ENCODE results near the gene HEXIM2. TPM values are rescaled to one million over a fixed set of nuclear protein-coding genes. Genes with fewer than 3 reads are reported as not detected.

Gene HEXIM2
- total RNA-seq, 2 donors from 2014 or later: 12.9 to 13.1 TPM

DNA sequence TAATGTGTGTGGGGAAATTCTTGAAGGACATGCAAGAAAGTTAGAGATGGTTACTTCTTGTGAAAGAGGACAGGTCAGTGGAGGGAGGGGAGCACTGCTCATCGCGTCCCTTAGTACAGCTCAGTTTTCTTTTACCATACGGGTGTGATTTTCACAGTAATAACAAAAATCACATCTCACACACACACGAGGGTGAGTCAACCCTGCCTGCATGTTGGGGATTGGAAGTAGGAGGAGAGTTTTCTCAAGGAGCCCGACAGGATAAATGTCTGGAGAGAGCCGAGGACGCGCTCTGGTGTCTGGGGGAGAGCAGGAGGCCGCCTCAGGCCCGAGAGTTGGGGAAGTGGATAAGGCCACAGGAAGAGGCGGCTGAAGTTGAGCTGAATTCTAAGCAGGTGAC lies 45.8 kb upstream of the HEXIM2 start:
- WGBS, 2 experiments (ENCODE audit: insufficient coverage in 1 of 2, insufficient read length in 1 of 2): 79 to 93% methylated on average over 3 to 9 of the region's 11 CpGs
- peak overlapping the region; percentile 1 for H3K27ac Mint-ChIP-seq

GRCh38 chr17:45116434-45117016 lies 45.1 kb upstream of the HEXIM2 start:
- Mint-ChIP-seq H3K36me3 (ENCODE audit: low read depth) (peaks cover 6% of the 10 kb centered on the region), H3K4me1 (no peaks in the 10 kb centered on the region), H3K9me3 (no peaks in the 10 kb centered on the region), H3K27me3 (ENCODE audit: insufficient read depth) (peaks cover 2% of the 10 kb centered on the region), H3K4me3 (no peak overlapping the region), H3K27ac (no peak overlapping the region)
- H3K36me3 ChIP-seq (ENCODE audit: control insufficient read depth, insufficient read depth, low read length): no peaks in the 10 kb centered on the region
- H3K27ac ChIP-seq (ENCODE audit: low read depth, low read length): no peak overlapping the region
- WGBS, 2 experiments (ENCODE audit: insufficient coverage in 1 of 2, insufficient read length in 1 of 2): 90 to 92% methylated on average over 4 to 10 of the region's 10 CpGs
- no peak for TF ChIP-seq CTCF (conservative IDR thresholded peaks at IDR 0.05)
- no peaks in the 10 kb centered on the region for H3K9me3 ChIP-seq (ENCODE audit: control insufficient read depth, low read length)
- H3K4me1 ChIP-seq (ENCODE audit: control insufficient read depth, insufficient read depth, low read length): no peaks in the 10 kb centered on the region
- DNase-seq: no peak
- no peak overlapping the region for H3K4me3 ChIP-seq (ENCODE audit: low read length)
- H3K9ac ChIP-seq (ENCODE audit: extremely low read depth, low read length, poor library complexity, severe bottlenecking): no peak overlapping the region
- H3K27me3 ChIP-seq (ENCODE audit: control insufficient read depth, insufficient read depth, low read length, poor library complexity, severe bottlenecking): no peaks in the 10 kb centered on the region

More for the DNA sequence above, 45.8 kb upstream of the HEXIM2 start:
- Histone ChIP-seq H3K27ac (ENCODE audit: low read depth, low read length) (no peak overlapping the region), H3K4me3 (ENCODE audit: low read length) (no peak overlapping the region), H3K9ac (ENCODE audit: extremely low read depth, low read length, poor library complexity, severe bottlenecking) (no peak overlapping the region), H3K9me3 (ENCODE audit: control insufficient read depth, low read length) (no peaks in the 10 kb centered on the region), H3K36me3 (ENCODE audit: control insufficient read depth, insufficient read depth, low read length) (no peaks in the 10 kb centered on the region), H3K27me3 (ENCODE audit: control insufficient read depth, insufficient read depth, low read length, poor library complexity, severe bottlenecking) (no peaks in the 10 kb centered on the region), H3K4me1 (ENCODE audit: control insufficient read depth, insufficient read depth, low read length) (no peaks in the 10 kb centered on the region)
- H3K36me3 Mint-ChIP-seq (ENCODE audit: low read depth): peaks cover 6% of the 10 kb centered on the region
- H3K4me3 Mint-ChIP-seq: no peak overlapping the region
- H3K9me3 Mint-ChIP-seq: no peaks in the 10 kb centered on the region
- no peak for DNase-seq
- H3K4me1 Mint-ChIP-seq: no peaks in the 10 kb centered on the region
- TF ChIP-seq CTCF (conservative IDR thresholded peaks at IDR 0.05): no peak
- no peaks in the 10 kb centered on the region for H3K27me3 Mint-ChIP-seq (ENCODE audit: insufficient read depth)

GRCh38 chr17:45117334-45117733 lies 44.3 kb upstream of the HEXIM2 start:
- Histone ChIP-seq H3K9ac (ENCODE audit: extremely low read depth, low read length, poor library complexity, severe bottlenecking) (no peak overlapping the region), H3K4me1 (ENCODE audit: control insufficient read depth, insufficient read depth, low read length) (no peaks in the 10 kb centered on the region), H3K36me3 (ENCODE audit: control insufficient read depth, insufficient read depth, low read length) (no peaks in the 10 kb centered on the region), H3K27me3 (ENCODE audit: control insufficient read depth, insufficient read depth, low read length, poor library complexity, severe bottlenecking) (no peaks in the 10 kb centered on the region), H3K27ac (ENCODE audit: low read depth, low read length) (no peak overlapping the region), H3K4me3 (ENCODE audit: low read length) (no peak overlapping the region), H3K9me3 (ENCODE audit: control insufficient read depth, low read length) (no peaks in the 10 kb centered on the region)
- no peak overlapping the region for H3K4me3 Mint-ChIP-seq
- no peak for TF ChIP-seq CTCF (conservative IDR thresholded peaks at IDR 0.05)
- no peak overlapping the region for H3K27ac Mint-ChIP-seq
- peaks cover 6% of the 10 kb centered on the region for H3K36me3 Mint-ChIP-seq (ENCODE audit: low read depth)
- 91 to 100% methylated on average over 4 of the region's 4 CpGs for WGBS, 2 experiments (ENCODE audit: insufficient coverage in 1 of 2, insufficient read length in 1 of 2)
- no peaks in the 10 kb centered on the region for H3K4me1 Mint-ChIP-seq
- no peaks in the 10 kb centered on the region for H3K9me3 Mint-ChIP-seq
- peaks cover 3% of the 10 kb centered on the region for H3K27me3 Mint-ChIP-seq (ENCODE audit: insufficient read depth)
- no peak for DNase-seq

All from endodermal cell (in vitro differentiated cells).